OCI-LY7 (cell line): ENCODE results near the gene IGFL3.

ENCODE experiments used
- EZH2phosphoT487 ChIP-seq: fragments of 200-600 bp; sonication (generic); IDR thresholded peaks from 2 replicates; pipeline ENCODE4 v1.6.1; 2018; ENCODE audit warnings: low read depth, borderline replicate concordance, mild to moderate bottlenecking, mixed run types, antibody characterized with exemption, low read length, moderate library complexity, mixed read lengths
- TF ChIP-seq, protein P1 (sequence below): fragments of 200-600 bp; sonication (generic); conservative IDR thresholded peaks from 2 replicates; pipeline ENCODE4 v1.5.1; 2014; ENCODE audit warnings: mild to moderate bottlenecking, antibody characterized with exemption, low read length, moderate library complexity, mixed read lengths

DNA sequence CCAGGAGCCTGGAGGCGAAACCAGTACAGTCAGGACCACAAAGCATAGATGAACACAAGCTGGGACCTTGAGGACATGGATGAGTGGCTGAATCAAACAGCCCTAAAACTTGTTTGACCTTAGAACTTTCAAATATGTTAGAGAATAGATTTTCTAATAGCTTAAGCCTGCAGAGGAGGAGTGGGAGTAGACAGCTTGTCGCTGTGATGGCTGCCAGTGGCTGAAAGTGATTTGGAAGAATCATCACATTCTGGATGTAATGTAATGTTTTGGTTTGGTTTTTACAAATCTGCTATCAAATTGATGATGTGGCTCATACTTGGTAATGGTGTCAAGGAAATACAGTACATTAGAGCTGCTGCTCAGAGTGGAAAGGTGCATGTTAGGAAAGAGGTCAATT is 12.0 kb downstream of the IGFL3 start:
- TF ChIP-seq, protein P1, sequence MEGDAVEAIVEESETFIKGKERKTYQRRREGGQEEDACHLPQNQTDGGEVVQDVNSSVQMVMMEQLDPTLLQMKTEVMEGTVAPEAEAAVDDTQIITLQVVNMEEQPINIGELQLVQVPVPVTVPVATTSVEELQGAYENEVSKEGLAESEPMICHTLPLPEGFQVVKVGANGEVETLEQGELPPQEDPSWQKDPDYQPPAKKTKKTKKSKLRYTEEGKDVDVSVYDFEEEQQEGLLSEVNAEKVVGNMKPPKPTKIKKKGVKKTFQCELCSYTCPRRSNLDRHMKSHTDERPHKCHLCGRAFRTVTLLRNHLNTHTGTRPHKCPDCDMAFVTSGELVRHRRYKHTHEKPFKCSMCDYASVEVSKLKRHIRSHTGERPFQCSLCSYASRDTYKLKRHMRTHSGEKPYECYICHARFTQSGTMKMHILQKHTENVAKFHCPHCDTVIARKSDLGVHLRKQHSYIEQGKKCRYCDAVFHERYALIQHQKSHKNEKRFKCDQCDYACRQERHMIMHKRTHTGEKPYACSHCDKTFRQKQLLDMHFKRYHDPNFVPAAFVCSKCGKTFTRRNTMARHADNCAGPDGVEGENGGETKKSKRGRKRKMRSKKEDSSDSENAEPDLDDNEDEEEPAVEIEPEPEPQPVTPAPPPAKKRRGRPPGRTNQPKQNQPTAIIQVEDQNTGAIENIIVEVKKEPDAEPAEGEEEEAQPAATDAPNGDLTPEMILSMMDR, result no peak
- TF ChIP-seq EZH2phosphoT487, result no peak
